Endodermal cell (in vitro differentiated cells): ENCODE measurements around the gene SDC4. TPM values are rescaled to one million over a fixed set of nuclear protein-coding genes. Genes with fewer than 3 reads are reported as not detected.

Source experiments
- DNase-seq: peaks from one replicate; pipeline ENCODE4 v3.0.0-alpha.2; 2017
- H3K27ac ChIP-seq: 2 replicates; pipeline ENCODE4 v1.5.1; 2013; ENCODE audit warnings: mild to moderate bottlenecking, low read depth, low read length, moderate library complexity
- H3K27me3 ChIP-seq: 2 replicates; pipeline ENCODE4 v1.6.1; 2013; ENCODE audit warnings: mild to moderate bottlenecking, low read length, moderate library complexity; ENCODE audit not compliant: insufficient read depth, control insufficient read depth, poor library complexity, severe bottlenecking
- H3K36me3 ChIP-seq: 2 replicates; pipeline ENCODE4 v1.7.0; 2013; ENCODE audit warnings: mild to moderate bottlenecking, low read length, moderate library complexity; ENCODE audit not compliant: control insufficient read depth, insufficient read depth
- H3K4me1 ChIP-seq: one replicate; pipeline ENCODE4 v1.7.0; 2013; ENCODE audit warnings: low read length; ENCODE audit not compliant: control insufficient read depth, insufficient read depth
- H3K4me3 ChIP-seq: 2 replicates; pipeline ENCODE4 v1.5.1; 2013; ENCODE audit warnings: mild to moderate bottlenecking, low read length, moderate library complexity
- H3K9ac ChIP-seq: 2 replicates; pipeline ENCODE4 v1.6.1; 2013; ENCODE audit warnings: mild to moderate bottlenecking, low read length, moderate library complexity; ENCODE audit not compliant: poor library complexity, severe bottlenecking; ENCODE audit errors: extremely low read depth
- H3K9me3 ChIP-seq: 2 replicates; pipeline ENCODE4 v1.6.1; 2013; ENCODE audit warnings: mild to moderate bottlenecking, low read length, moderate library complexity; ENCODE audit not compliant: control insufficient read depth
- H3K27ac Mint-ChIP-seq: 2 replicates; pipeline ENCODE4 v1.8.0; 2020; ENCODE audit warnings: mixed read lengths
- H3K27me3 Mint-ChIP-seq: 2 replicates; pipeline ENCODE4 v1.8.0; 2021; ENCODE audit warnings: mild to moderate bottlenecking, mixed read lengths; ENCODE audit not compliant: insufficient read depth
- H3K36me3 Mint-ChIP-seq: 2 replicates; pipeline ENCODE4 v1.8.0; 2020; ENCODE audit warnings: low read depth, mixed read lengths
- H3K4me1 Mint-ChIP-seq: 2 replicates; pipeline ENCODE4 v1.8.0; 2020; ENCODE audit warnings: mixed read lengths
- H3K4me3 Mint-ChIP-seq: 2 replicates; pipeline ENCODE4 v1.8.0; 2020; ENCODE audit warnings: mild to moderate bottlenecking, moderate library complexity, mixed read lengths
- H3K9me3 Mint-ChIP-seq: 2 replicates; pipeline ENCODE4 v1.8.0; 2020; ENCODE audit warnings: mild to moderate bottlenecking, mixed read lengths
- WGBS, 2 experiments: methylation state at CpG; one replicate each; pipeline versions ENCODE4 v1.1.5 to v1.1.7; 2013; ENCODE audit warnings: missing lambda C conversion rate in 2 of 2, mixed read lengths in 1 of 2; ENCODE audit not compliant: insufficient coverage in 1 of 2, insufficient read length in 1 of 2; 5-methylcytosine and 5-hydroxymethylcytosine counted together
- total RNA-seq, 2 donors: library from RNA; stranded (reverse); fragmentation: NEBNext Ultra II Directional in 1 of 2; extraction: Animal tissue kit (Norgen Biotek cat#: 25700) in 1 of 2; gene quantifications; 2 replicates in 1 of 2; 3 replicates in 1 of 2; pipeline ENCODE4 v1.2.1, GENCODE V29; 2021
- TF ChIP-seq, protein P1 (sequence below): fragments of 200-600 bp; sonication (generic); conservative IDR thresholded peaks from 2 replicates; pipeline ENCODE4 v1.5.0; 2021; ENCODE audit warnings: antibody characterized with exemption, mild to moderate bottlenecking

SDC4 gene
- total RNA-seq, 2 donors from 2014 or later = 78.0 to 118 TPM

DNA sequence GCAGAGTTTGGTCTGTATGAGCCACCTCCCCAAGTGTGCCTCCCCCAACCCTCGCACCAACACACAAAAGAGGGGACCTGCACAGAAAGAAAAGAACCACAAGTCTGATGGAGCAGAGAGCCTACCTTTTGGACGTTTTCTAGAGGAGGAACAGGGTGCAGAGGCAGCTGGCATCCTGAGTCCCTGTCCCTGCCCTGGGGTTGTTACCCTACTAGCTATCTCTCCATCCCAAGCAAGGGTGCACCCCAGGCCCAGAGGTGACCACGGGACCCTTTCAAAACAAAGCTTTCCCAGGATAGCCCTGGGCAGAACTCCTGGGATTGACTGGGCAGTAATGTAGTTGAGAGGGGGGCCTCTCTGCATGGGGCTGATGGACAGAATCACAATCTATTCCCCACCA, 30.4 kb downstream of the SDC4 start:
- peaks cover 6% of the 10 kb centered on the region for H3K27me3 Mint-ChIP-seq
- H3K4me1 Mint-ChIP-seq = peaks cover 1% of the 10 kb centered on the region
- H3K4me3 Mint-ChIP-seq = no peak overlapping the region
- TF ChIP-seq, protein P1, sequence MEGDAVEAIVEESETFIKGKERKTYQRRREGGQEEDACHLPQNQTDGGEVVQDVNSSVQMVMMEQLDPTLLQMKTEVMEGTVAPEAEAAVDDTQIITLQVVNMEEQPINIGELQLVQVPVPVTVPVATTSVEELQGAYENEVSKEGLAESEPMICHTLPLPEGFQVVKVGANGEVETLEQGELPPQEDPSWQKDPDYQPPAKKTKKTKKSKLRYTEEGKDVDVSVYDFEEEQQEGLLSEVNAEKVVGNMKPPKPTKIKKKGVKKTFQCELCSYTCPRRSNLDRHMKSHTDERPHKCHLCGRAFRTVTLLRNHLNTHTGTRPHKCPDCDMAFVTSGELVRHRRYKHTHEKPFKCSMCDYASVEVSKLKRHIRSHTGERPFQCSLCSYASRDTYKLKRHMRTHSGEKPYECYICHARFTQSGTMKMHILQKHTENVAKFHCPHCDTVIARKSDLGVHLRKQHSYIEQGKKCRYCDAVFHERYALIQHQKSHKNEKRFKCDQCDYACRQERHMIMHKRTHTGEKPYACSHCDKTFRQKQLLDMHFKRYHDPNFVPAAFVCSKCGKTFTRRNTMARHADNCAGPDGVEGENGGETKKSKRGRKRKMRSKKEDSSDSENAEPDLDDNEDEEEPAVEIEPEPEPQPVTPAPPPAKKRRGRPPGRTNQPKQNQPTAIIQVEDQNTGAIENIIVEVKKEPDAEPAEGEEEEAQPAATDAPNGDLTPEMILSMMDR = no peak
- Histone ChIP-seq H3K27me3 (no peaks in the 10 kb centered on the region), H3K9me3 (no peaks in the 10 kb centered on the region), H3K4me3 (no peak overlapping the region), H3K4me1 (no peaks in the 10 kb centered on the region), H3K36me3 (no peaks in the 10 kb centered on the region), H3K9ac (no peak overlapping the region), H3K27ac (no peak overlapping the region)
- no peaks in the 10 kb centered on the region for H3K36me3 Mint-ChIP-seq
- no peak for DNase-seq
- WGBS, 2 experiments = 78 to 100% methylated on average over 1 to 3 of the region's 3 CpGs
- H3K9me3 Mint-ChIP-seq = no peaks in the 10 kb centered on the region
- no peak overlapping the region for H3K27ac Mint-ChIP-seq

DNA sequence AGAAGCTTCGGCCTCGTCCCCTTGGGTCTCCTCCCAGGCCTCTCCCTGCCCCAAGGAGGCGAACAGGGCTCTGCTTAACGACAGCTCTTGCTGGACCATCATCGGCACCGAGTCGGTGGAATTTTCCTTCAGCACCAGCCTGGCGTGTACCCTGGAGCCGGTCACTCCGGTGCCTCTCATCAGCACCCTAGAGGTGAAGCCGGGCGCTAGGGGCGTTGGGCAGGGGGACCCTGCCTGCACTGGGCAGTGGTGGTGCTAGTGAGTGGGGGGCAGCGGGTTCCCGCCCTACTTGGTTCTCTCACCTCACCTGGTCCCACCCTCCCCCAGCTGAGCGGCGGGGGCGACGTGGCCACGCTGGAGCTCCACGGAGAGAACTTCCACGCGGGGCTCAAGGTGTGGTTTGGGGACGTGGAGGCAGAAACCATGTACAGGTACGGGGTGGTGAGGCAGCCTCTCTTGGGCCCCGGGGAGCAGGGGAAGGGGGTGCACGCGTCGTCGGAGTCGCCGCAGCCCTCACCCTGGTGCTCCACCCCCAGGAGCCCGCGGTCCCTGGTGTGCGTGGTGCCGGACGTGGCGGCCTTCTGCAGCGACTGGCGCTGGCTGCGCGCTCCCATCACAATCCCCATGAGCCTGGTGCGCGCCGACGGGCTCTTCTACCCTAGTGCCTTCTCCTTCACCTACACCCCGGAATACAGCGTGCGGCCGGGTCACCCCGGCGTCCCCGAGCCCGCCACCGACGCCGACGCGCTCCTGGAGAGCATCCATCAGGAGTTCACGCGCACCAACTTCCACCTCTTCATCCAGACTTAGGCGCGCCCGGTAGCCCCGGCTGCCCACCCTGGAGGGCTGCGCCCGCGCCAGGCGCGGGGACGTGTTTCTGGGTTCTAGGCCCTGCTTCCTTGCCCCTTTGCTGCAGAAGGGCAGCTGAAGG, 31.8 kb downstream of the SDC4 start:
- Mint-ChIP-seq H3K9me3 (no peaks in the 10 kb centered on the region), H3K4me3 (no peak overlapping the region), H3K27ac (no peak overlapping the region), H3K36me3 (no peaks in the 10 kb centered on the region), H3K27me3 (peaks cover 16% of the 10 kb centered on the region), H3K4me1 (no peaks in the 10 kb centered on the region)
- H3K27me3 ChIP-seq = no peaks in the 10 kb centered on the region
- no peak for DNase-seq
- no peak overlapping the region for H3K4me3 ChIP-seq
- H3K9ac ChIP-seq = no peak overlapping the region
- H3K27ac ChIP-seq = no peak overlapping the region
- no peaks in the 10 kb centered on the region for H3K36me3 ChIP-seq
- WGBS, 2 experiments = 96 to 97% methylated on average over 35 to 69 of the region's 71 CpGs
- no peaks in the 10 kb centered on the region for H3K4me1 ChIP-seq
- TF ChIP-seq, protein P1 = no peak
- no peaks in the 10 kb centered on the region for H3K9me3 ChIP-seq

DNA sequence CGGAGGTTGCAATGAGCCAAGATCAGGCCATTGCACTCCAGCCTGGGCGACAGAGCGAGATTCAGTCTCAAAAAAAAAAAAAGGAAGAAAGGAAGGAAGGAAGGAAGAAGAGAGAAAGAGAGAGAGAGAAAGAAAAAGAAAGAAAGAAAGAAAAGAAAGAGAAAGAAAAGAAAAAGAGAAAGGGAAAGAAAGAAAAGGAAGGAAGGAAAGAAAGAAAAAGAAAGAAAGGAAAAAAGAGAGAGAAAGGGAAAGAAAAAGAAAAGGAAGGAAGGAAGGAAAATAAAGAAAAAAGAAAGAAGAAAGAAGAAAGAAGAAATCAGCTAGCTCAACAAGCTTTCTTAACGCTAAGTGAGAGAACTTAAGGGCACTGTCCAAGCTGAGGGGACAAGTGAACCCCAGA, 32.6 kb downstream of the SDC4 start:
- Histone ChIP-seq H3K27ac (no peak overlapping the region), H3K27me3 (no peaks in the 10 kb centered on the region), H3K9me3 (no peaks in the 10 kb centered on the region), H3K4me1 (no peaks in the 10 kb centered on the region), H3K4me3 (no peak overlapping the region), H3K36me3 (no peaks in the 10 kb centered on the region), H3K9ac (no peak overlapping the region)
- H3K36me3 Mint-ChIP-seq = no peaks in the 10 kb centered on the region
- TF ChIP-seq, protein P1 = no peak
- H3K27me3 Mint-ChIP-seq = peaks cover 24% of the 10 kb centered on the region
- H3K4me1 Mint-ChIP-seq = no peaks in the 10 kb centered on the region
- H3K4me3 Mint-ChIP-seq = no peak overlapping the region
- no peaks in the 10 kb centered on the region for H3K9me3 Mint-ChIP-seq
- WGBS, 2 experiments = 95% methylated on average over 4 of the region's 4 CpGs
- no peak for DNase-seq
- no peak overlapping the region for H3K27ac Mint-ChIP-seq
